NCI-H345 (cell line): ENCODE measurements around the gene RUNX1.
A peak's percentile ranks its signal among the peaks of the same experiment; 100 is the strongest.

Source experiments
- DNase-seq: peaks from one replicate; lab custom pipeline; 2025; lab: John Stamatoyannopoulos, UW

Gene RUNX1

GRCh38 chr21:34880401-34880800, 168.7 kb downstream of the RUNX1 start:
- no peak for DNase-seq

DNA sequence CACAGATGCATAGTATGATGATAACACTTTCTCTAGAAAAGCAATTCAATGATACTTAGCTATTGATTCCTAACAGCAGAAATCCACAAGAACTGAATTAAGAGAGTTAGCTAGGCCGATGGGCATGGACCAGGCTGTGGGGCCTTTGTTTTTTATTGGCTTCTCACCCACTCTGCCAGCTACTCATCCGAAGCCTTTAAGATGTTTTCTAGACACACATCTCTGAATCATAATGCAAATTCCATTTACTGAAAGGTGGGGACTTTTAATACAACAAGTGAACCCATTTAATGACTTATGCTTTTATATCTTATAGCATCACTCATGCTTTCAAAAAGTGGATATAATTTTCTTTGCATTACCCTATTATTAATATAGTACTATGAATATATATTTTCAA, 170.2 kb downstream of the RUNX1 start:
- DNase-seq, result peak; percentile 69

DNA sequence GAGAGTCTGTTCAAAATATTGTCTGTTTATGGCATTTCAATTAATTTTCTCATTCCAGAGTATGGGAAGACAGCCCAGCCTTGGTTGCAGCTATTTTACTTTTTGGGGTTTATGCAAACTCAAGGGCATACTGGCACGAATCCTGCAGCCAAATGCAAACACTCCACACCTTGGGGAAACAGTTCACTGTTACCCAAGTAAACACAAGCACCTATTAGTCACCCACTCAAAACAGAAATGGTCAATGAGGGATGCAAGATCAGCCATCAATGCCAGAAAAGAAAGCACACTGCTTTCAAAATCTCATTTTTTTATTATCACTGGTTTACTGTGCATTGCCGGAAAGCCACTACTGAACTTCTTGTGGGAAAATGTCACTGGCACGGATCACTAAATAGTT, 170.6 kb downstream of the RUNX1 start:
- peak; percentile 95 for DNase-seq

GRCh38 chr21:34877485-34878128, 171.5 kb downstream of the RUNX1 start:
- DNase-seq, result peak; percentile 71

DNA sequence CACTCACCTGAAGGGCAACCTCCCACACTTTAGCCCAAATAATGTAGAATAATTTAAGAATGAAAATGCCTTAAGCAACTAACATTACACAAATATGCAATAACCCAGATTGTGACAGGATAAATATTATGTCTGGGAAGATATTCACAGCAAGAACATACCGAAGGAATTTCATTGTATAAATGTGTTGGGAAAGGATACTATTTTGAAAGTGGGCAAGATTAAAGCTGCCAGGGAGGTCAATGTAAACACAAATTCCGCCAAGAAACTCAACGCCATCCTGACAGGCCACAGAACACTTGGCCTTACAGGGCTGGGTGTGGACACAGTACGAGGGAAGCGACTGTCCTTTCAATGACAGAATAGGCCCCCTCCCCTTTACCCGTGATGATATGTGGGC, 173.3 kb downstream of the RUNX1 start:
- no peak for DNase-seq

DNA sequence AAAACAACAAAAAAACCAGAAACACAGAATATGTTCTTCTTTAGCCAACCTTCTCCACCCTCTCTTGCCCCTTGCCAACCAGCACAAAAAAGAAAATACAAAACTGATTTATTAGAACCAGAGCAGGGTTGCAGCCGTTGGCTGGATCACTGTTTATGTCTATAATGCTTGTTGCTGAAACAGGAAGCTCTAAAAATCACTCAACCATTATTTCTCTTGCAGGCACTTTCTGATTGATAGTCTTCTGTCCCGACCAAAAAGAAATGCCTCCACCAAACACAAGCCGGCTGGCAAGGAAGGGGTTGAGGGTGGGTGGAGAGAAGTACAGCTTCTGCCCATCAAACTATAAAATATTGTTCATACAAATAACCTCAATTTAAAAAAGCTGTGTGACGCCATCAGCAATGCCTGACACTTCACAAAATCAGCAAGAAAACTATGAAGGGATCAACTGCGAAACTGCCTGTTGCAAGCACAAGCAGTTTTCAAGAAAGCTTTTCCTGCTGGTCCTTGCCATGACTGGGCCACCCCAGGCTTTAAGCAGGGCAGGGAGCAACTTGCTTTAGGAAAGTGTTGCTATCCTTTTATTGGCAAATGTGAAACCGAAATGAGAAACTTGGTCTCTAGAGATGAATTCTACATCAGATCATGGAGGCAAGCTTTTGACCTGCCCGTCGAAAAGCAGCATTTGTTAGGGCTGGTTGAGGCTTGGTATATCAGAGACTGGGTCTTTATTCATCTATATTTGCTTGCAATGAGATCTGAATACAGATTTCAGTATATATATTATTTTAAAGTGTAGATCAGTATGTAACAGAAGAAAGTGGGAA, 174.2 kb downstream of the RUNX1 start:
- DNase-seq, result no peak

DNA sequence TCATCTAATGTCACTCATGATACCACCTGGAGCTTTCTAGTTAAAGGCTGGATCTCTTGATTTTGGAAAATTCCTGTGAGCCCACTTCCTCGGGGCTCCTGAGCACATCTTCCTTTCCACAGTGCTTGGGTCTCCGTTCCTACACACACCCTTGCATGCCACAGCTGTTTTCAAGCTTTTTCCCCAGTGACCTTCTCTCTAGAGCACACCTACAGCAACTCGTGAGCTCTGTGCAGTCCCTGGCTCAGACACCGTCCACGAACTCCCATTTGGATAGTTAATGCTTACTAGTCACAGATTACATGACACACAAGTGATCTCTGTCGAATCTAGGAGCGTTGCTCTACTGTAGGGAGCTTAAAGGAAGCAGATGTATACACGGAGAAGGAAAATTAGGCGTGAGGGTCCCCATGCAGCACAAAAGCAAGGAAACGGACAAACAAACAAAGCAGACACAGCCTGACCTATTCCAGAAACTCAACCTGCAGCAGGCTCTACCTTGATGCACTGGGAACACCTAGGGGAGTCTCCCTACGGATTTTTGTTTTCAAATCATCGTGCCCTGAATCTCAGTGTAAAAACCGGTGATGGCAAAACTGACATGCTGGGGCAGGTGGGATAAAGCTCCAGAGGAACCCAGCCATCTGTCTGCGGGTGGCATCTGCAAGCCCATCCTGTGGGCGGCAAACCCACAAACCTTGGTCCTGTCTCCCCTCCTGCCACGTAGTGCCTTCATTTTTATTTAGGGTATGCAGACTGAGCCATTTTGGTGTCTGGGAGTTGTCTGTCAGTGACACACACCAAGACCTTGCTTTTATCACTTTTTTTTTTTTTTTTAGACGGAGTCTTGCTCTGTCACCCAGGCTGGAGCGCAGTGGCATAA, 177.8 kb downstream of the RUNX1 start:
- DNase-seq, result no peak

DNA sequence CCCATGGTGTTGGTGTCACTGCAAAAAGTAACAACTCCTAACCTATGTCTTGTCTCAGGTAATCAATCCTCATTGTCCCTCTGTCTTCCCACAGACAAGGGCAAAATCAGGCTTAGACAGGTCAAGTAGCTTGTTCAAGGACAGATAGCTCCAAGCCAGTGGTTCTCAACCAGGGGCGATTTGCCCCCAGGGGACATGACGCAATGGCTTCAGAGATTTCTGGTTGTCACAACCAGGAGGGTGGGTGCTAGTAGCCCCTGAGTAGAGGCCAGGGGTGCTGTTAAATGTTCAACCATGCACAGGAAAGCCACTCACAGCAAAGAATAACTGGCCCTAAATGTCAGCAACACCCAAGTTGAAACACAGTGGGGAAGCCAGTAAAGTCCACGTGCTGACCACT, 178.9 kb downstream of the RUNX1 start:
- DNase-seq, result no peak

GRCh38 chr21:34869545-34869944, 179.6 kb downstream of the RUNX1 start:
- no peak for DNase-seq

- no peak for DNase-seq
Measured at GRCh38 chr21:34867785-34868184, 181.3 kb downstream of the RUNX1 start.

DNA sequence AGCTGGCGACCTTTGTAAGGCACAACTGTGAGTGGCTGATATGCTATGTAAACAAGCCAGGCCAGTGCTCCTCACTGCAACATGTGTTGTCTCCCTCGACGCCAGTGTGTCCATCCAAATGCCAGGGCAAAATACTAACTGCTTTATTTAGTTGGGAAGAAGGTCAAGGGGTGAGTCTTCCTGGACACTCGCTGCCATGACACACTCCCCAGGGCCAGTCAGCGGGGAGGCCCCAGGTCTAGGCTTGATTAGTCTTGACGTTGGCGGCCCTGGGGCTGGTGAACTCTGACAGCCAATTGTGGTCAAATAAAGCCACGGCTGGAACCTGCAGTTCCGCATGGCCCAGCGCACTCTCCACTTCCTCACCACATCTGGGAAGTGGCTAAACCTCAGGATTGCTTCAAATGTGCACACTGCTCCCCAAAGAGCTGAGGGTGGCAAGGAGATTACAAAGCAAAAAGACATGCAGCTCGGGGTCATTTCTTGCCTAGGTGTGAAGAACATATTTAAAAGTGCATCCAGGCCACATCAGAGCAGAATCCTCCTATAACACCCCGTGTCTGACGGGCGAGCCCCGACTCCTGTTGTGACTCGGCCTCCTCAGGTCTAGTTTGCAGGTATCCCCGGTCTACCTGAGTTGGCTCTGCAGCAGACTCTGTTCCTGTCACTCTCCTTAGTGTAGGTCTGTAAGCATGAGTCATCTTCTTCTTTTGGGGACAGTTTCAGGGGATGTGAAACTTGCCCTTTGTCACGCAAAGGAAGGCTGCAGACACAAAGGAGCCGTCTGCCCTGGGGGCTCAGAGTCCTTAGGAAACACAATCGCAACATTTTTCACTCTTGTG, 183.5 kb downstream of the RUNX1 start:
- DNase-seq, result no peak

DNA sequence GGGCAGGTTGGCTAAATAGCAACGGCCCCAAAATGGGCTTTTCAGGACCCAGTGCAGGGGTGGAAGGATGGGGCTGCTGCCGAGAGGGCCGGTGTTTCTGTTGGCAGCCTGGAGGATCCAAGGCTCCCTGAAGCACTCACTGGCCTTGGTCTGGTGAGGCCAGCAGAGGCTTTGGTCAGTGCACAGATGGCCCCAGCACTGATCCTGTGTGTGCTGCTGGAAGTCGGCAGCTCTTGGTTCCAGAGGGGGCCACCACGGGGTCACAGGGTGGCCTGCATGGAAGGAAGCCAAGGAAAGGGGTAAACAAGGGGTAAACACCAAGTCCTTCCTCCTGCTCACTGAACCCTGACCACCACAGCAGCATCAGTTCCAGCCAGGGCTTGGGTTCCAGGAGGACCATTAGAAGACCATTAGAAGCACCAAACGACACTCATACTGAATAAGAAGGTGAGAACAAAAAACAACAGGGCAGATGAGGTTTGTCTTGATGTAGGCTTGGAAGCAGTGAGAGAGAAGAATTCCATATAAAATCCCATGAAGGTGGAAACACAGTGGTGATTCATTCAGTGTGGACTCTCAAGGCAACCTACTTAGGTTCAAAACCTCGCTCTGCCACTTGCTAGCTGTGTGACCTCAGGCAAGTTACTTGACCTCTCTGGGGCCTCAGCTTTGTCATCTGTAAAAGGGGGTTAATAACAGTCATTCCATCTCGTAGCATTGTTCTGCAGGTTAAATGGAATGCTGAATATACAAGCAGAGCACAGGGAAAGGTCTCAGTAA, 184.5 kb downstream of the RUNX1 start:
- no peak for DNase-seq

- no peak for DNase-seq
Measured at GRCh38 chr21:34862951-34863350, 186.2 kb downstream of the RUNX1 start.

GRCh38 chr21:34861258-34861657, 187.8 kb downstream of the RUNX1 start:
- DNase-seq, result no peak

- no peak for DNase-seq
Measured at GRCh38 chr21:34859976-34860653, 189.0 kb downstream of the RUNX1 start.

DNA sequence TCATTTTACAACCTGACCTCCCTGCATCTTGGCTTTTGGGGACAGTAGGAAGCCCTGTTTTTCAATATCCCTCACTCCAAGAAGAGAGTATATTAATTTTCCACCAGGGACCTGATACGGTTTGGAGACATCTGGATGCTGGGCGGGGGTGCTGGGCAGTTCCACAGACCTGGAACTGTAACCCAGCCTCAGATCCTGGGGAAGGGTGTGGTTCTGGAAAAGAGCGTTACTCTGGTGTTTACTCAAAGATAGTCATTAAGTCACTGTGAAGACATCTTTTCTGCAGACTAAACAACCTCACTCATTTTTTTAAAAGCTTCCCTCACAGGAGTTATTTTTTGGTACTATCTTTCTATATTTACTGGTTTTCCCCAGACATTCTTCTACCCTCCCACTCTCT, 190.5 kb downstream of the RUNX1 start:
- no peak for DNase-seq

DNA sequence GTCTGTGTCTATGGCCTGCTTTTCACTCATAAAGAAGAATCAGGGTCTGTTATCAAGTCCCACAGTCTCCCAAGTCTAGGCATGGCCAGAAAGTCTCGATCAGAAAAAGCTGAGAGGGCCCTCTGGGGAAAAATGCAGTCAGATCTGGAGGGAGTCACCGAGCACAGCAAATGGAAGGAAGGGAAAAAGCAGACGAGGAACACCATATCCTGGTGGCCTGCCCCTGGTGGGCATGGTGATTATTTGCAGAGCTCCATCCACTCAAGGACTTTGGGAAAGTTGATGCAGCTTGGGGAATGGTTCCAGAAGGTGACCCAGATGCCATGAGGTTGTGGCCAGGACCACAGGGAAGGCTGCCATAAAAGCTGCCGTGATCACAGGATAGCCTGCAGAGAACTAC, 191.2 kb downstream of the RUNX1 start:
- no peak for DNase-seq

- no peak for DNase-seq
Measured at GRCh38 chr21:34857122-34857713, 191.9 kb downstream of the RUNX1 start.

DNA sequence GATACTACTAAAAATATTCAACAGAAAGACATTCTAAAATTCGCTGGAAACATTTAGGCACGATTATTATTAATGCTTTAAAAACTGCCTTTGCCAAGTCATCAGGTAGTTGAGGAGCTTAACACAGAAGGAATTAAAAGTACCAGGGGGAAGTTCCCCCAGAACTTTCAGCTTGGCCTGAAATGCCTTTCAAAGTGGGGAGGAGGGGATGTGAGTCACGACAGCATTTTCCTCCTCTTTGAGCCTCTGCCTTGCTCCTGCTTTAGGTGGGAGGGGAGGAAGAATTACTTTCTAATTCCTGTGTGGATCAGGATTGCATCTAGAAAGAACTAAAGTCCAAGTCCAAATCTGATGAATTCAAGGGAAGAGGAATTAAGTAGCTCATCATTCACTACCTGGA, 196.7 kb downstream of the RUNX1 start:
- no peak for DNase-seq

- no peak for DNase-seq
Measured at GRCh38 chr21:34850166-34850690, 198.9 kb downstream of the RUNX1 start.
